Measurements from ENCODE around the gene S1PR4. TPM values are rescaled to one million over a fixed set of nuclear protein-coding genes. Genes with fewer than 3 reads are reported as not detected.

The S1PR4 gene
- total RNA-seq, 1 donor from 2014 or later, result not detected

GRCh38 chr19:3175781-3176714 is 2.5 kb upstream of the S1PR4 start:
- TF ChIP-seq CTCF (conservative IDR thresholded peaks at IDR 0.05; ENCODE audit: low read depth, low read length), result no peak
- peak; percentile 42 for DNase-seq (ENCODE audit: low read depth)

GRCh38 chr19:3176715-3177501 is 1.7 kb upstream of the S1PR4 start:
- TF ChIP-seq CTCF (conservative IDR thresholded peaks at IDR 0.05; ENCODE audit: low read depth, low read length), result no peak
- no peak for DNase-seq (ENCODE audit: low read depth)
- H3K4me3 ChIP-seq (ENCODE audit: low read depth, low read length), result no peak overlapping the region

More at GRCh38 chr19:3175781-3176714, 2.5 kb upstream of the S1PR4 start:
- no peak overlapping the region for H3K4me3 ChIP-seq (ENCODE audit: low read depth, low read length)

- H3K4me3 ChIP-seq (ENCODE audit: low read depth, low read length), result no peak overlapping the region
- TF ChIP-seq CTCF (conservative IDR thresholded peaks at IDR 0.05; ENCODE audit: low read depth, low read length), result no peak
- DNase-seq (ENCODE audit: low read depth), result no peak
Measured at GRCh38 chr19:3178973-3179738, 587 bp downstream of the S1PR4 start.

- DNase-seq (ENCODE audit: low read depth), result no peak
- TF ChIP-seq CTCF (conservative IDR thresholded peaks at IDR 0.05; ENCODE audit: low read depth, low read length), result no peak
- H3K4me3 ChIP-seq (ENCODE audit: low read depth, low read length), result no peak overlapping the region
Measured at GRCh38 chr19:3179739-3180293, 1.2 kb downstream of the S1PR4 start.

DNA sequence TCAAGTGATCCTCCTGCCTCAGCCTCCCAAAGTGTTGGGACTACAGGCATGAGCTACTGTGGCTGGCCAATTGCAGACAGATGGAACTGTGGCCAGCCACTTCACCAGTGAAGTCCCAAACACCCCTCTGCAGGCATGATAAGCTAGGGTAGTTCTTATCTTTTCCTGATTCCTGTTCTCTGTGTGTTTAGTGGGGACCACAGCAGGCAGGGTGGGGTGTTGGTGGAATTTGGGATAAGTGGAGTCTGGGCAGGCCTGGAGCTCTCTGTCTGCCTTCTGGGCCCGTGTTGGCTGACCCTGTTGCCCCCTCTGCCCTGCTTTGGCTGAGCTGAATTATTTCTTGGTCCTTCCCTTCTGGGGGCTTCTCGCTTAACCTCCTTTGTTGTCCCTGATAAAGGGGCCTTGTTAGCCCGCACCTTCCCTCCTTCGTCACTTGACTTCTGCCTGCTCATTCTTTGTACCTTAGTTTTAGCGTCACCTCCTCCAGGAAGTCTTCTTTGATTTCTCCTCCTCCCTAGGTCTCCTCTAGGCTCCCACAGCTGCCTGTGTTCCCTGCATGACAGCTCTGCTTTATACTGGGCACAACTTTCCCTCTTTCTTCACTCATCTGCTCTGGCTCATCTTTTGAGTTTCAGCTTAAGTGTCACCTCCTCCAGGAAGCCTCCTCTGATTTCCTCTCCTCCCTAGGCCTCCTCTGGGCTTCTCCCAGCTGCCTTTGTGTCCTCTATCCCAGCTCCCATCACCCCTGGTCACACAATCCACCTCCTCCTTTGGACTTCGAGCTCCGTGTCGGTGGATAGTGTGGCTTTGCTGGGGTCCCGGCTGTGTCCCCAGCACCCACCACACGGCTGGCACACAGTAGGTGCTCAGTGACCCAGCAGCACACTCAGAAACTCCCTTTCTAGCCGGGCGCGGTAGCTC is 5.4 kb downstream of the S1PR4 start:
- H3K4me3 ChIP-seq (ENCODE audit: low read depth, low read length), result no peak overlapping the region
- no peak for TF ChIP-seq CTCF (conservative IDR thresholded peaks at IDR 0.05; ENCODE audit: low read depth, low read length)
- DNase-seq (ENCODE audit: low read depth), result no peak

Data from epithelial cell of proximal tubule (primary cell).